GM12801 (cell line): ENCODE results near the gene LPAR5.

Experiments used
- CTCF ChIP-seq: IDR thresholded peaks from one replicate; pipeline ENCODE4 v1.5.1; 2011; ENCODE audit warnings: control low read depth; ENCODE audit not compliant: insufficient read length; ENCODE audit errors: extremely low read depth

The LPAR5 gene

GRCh38 chr12:6662906-6663742 lies 27.4 kb upstream of the LPAR5 start, which contains the start of gene ING4:
ING4 (minus strand) TSS chr12:6663119; CDS start chr12:6663101, 18 bp downstream.
- TF ChIP-seq CTCF, result no peak

GRCh38 chr12:6662602-6662905 lies 26.8 kb upstream of the LPAR5 start:
- no peak for TF ChIP-seq CTCF

- TF ChIP-seq CTCF, result no peak
Measured at GRCh38 chr12:6653987-6654386, 18.2 kb upstream of the LPAR5 start.

GRCh38 chr12:6653342-6653741 lies 17.6 kb upstream of the LPAR5 start:
- TF ChIP-seq CTCF, result no peak

GRCh38 chr12:6652391-6652790 lies 16.6 kb upstream of the LPAR5 start:
- TF ChIP-seq CTCF, result no peak

- no peak for TF ChIP-seq CTCF
Measured at GRCh38 chr12:6650832-6651231, 15.1 kb upstream of the LPAR5 start.

GRCh38 chr12:6647083-6647604 lies 11.4 kb upstream of the LPAR5 start, which contains the start of gene ACRBP:
ACRBP (minus strand) TSS chr12:6647432; CDS start chr12:6647366, 66 bp downstream.
- no peak for TF ChIP-seq CTCF
